Suprapubic skin (tissue), 4 donors: ENCODE measurements around the gene CMBL.

Experiments
- EP300 ChIP-seq: sonication (generic); formaldehyde crosslinking; IDR thresholded peaks from one replicate; pipeline ENCODE4 v1.6.1; 2017; ENCODE audit warnings: antibody characterized with exemption
- POLR2A ChIP-seq, 2 donors: fragments of 450-650 bp; IDR thresholded peaks; one replicate each; pipeline ENCODE4 v1.6.1; 2017; ENCODE audit warnings: antibody characterized with exemption in 2 of 2, mild to moderate bottlenecking in 2 of 2, moderate library complexity in 2 of 2
- POLR2AphosphoS5 ChIP-seq, 3 donors: sonication (generic); formaldehyde crosslinking; IDR thresholded peaks; one replicate each; pipeline ENCODE4 v1.6.1; 2017; ENCODE audit warnings: antibody characterized with exemption in 3 of 3
- TF ChIP-seq, protein P1 (sequence below), 2 donors: fragments of 200-600 bp in 1 of 2; fragments of 450-650 bp in 1 of 2; sonication (generic) in 1 of 2; IDR thresholded peaks; one replicate each; pipeline ENCODE4 v1.5.1; 2016 to 2019; ENCODE audit warnings: antibody characterized with exemption in 2 of 2, mild to moderate bottlenecking in 1 of 2, moderate library complexity in 1 of 2

DNA sequence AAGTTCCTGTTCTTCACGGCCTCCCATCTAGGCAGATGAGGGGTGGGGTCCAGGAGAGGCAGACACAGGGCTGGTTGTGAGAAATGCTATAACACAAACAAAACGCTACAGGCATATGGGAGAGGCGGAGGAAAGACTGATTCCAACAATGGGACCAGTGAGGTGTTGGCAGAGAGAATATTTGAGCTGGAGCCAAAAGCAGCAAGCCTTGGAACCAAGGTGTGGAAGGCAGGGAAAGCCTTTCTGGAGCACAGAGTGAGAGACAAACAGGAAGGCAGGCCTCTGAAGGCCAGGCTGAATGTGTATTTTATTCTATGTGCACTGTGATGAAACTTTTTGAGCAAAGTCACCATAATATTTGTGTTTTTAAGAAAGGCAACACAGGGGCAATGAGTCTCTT lies 60.9 kb downstream of the CMBL start:
- no peak for TF ChIP-seq POLR2A (IDR thresholded peaks at IDR 0.05)
- TF ChIP-seq, protein P1, sequence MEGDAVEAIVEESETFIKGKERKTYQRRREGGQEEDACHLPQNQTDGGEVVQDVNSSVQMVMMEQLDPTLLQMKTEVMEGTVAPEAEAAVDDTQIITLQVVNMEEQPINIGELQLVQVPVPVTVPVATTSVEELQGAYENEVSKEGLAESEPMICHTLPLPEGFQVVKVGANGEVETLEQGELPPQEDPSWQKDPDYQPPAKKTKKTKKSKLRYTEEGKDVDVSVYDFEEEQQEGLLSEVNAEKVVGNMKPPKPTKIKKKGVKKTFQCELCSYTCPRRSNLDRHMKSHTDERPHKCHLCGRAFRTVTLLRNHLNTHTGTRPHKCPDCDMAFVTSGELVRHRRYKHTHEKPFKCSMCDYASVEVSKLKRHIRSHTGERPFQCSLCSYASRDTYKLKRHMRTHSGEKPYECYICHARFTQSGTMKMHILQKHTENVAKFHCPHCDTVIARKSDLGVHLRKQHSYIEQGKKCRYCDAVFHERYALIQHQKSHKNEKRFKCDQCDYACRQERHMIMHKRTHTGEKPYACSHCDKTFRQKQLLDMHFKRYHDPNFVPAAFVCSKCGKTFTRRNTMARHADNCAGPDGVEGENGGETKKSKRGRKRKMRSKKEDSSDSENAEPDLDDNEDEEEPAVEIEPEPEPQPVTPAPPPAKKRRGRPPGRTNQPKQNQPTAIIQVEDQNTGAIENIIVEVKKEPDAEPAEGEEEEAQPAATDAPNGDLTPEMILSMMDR (IDR thresholded peaks at IDR 0.05), result no peak
- TF ChIP-seq EP300, result no peak
- TF ChIP-seq POLR2AphosphoS5 (IDR thresholded peaks at IDR 0.05), result no peak
